ENCODE measurements around the gene ERF.
A peak's percentile ranks its signal among the peaks of the same experiment; 100 is the strongest.

The ERF gene

GRCh38 chr19:42251572-42252358 lies 3.2 kb downstream of the ERF start:
- TF ChIP-seq ZNF274 (IDR thresholded peaks at IDR 0.05; ENCODE audit: low read depth, low read length) (no peak), YY1 (IDR thresholded peaks at IDR 0.05; ENCODE audit: insufficient read depth, insufficient read length) (no peak), SUZ12 (IDR thresholded peaks at IDR 0.05; ENCODE audit: extremely low read depth, insufficient read depth, insufficient read length) (no peak)
- H3K9ac ChIP-seq (ENCODE audit: insufficient read length, low read depth): peak overlapping the region; percentile 50
- peak overlapping the region; percentile 1 for H3K4me3 ChIP-seq (ENCODE audit: insufficient read length, low read depth)

GRCh38 chr19:42250666-42251531 lies 4.0 kb downstream of the ERF start:
- H3K9ac ChIP-seq (ENCODE audit: insufficient read length, low read depth): peak overlapping the region; percentile 32
- no peaks in the 10 kb centered on the region for H3K27me3 ChIP-seq (ENCODE audit: insufficient read depth, insufficient read length)
- TF ChIP-seq SUZ12 (IDR thresholded peaks at IDR 0.05; ENCODE audit: extremely low read depth, insufficient read depth, insufficient read length): no peak
- TF ChIP-seq YY1 (IDR thresholded peaks at IDR 0.05; ENCODE audit: insufficient read depth, insufficient read length): no peak
- TF ChIP-seq ZNF274 (IDR thresholded peaks at IDR 0.05; ENCODE audit: low read depth, low read length): no peak
- peaks cover 27% of the 10 kb centered on the region for H3K4me1 ChIP-seq (ENCODE audit: insufficient read depth, insufficient read length)
- no peak overlapping the region for H3K4me3 ChIP-seq (ENCODE audit: insufficient read length, low read depth)
- H3K36me3 ChIP-seq (ENCODE audit: insufficient read depth, insufficient read length, low read length): peaks cover 43% of the 10 kb centered on the region
- DNase-seq (ENCODE audit: low read depth, low spot score): no peak
- no peaks in the 10 kb centered on the region for H3K9me3 ChIP-seq (ENCODE audit: insufficient read depth, low read length)

More at GRCh38 chr19:42251572-42252358, 3.2 kb downstream of the ERF start:
- H3K36me3 ChIP-seq (ENCODE audit: insufficient read depth, insufficient read length, low read length): peaks cover 37% of the 10 kb centered on the region
- H3K27me3 ChIP-seq (ENCODE audit: insufficient read depth, insufficient read length): peaks cover 6% of the 10 kb centered on the region
- DNase-seq (ENCODE audit: low read depth, low spot score): no peak
- H3K9me3 ChIP-seq (ENCODE audit: insufficient read depth, low read length): no peaks in the 10 kb centered on the region
- peaks cover 27% of the 10 kb centered on the region for H3K4me1 ChIP-seq (ENCODE audit: insufficient read depth, insufficient read length)

- Histone ChIP-seq H3K36me3 (ENCODE audit: insufficient read depth, insufficient read length, low read length) (peaks cover 43% of the 10 kb centered on the region), H3K4me1 (ENCODE audit: insufficient read depth, insufficient read length) (peaks cover 27% of the 10 kb centered on the region), H3K27me3 (ENCODE audit: insufficient read depth, insufficient read length) (no peaks in the 10 kb centered on the region), H3K9me3 (ENCODE audit: insufficient read depth, low read length) (no peaks in the 10 kb centered on the region), H3K4me3 (ENCODE audit: insufficient read length, low read depth) (no peak overlapping the region), H3K9ac (ENCODE audit: insufficient read length, low read depth) (peak overlapping the region; percentile 32)
- TF ChIP-seq ZNF274 (IDR thresholded peaks at IDR 0.05; ENCODE audit: low read depth, low read length) (no peak), SUZ12 (IDR thresholded peaks at IDR 0.05; ENCODE audit: extremely low read depth, insufficient read depth, insufficient read length) (no peak), YY1 (IDR thresholded peaks at IDR 0.05; ENCODE audit: insufficient read depth, insufficient read length) (no peak)
- DNase-seq (ENCODE audit: low read depth, low spot score): no peak
Measured at GRCh38 chr19:42250183-42250665, 4.7 kb downstream of the ERF start.

- TF ChIP-seq ZNF274 (IDR thresholded peaks at IDR 0.05; ENCODE audit: low read depth, low read length) (no peak), YY1 (IDR thresholded peaks at IDR 0.05; ENCODE audit: insufficient read depth, insufficient read length) (no peak), SUZ12 (IDR thresholded peaks at IDR 0.05; ENCODE audit: extremely low read depth, insufficient read depth, insufficient read length) (no peak)
- H3K27me3 ChIP-seq (ENCODE audit: insufficient read depth, insufficient read length): no peaks in the 10 kb centered on the region
- H3K4me3 ChIP-seq (ENCODE audit: insufficient read length, low read depth): no peak overlapping the region
- H3K36me3 ChIP-seq (ENCODE audit: insufficient read depth, insufficient read length, low read length): peaks cover 43% of the 10 kb centered on the region
- no peak overlapping the region for H3K9ac ChIP-seq (ENCODE audit: insufficient read length, low read depth)
- H3K9me3 ChIP-seq (ENCODE audit: insufficient read depth, low read length): no peaks in the 10 kb centered on the region
- DNase-seq (ENCODE audit: low read depth, low spot score): no peak
- peaks cover 27% of the 10 kb centered on the region for H3K4me1 ChIP-seq (ENCODE audit: insufficient read depth, insufficient read length)
Measured at GRCh38 chr19:42249769-42250168, 5.2 kb downstream of the ERF start.

- TF ChIP-seq ZNF274 (IDR thresholded peaks at IDR 0.05; ENCODE audit: low read depth, low read length) (no peak), SUZ12 (IDR thresholded peaks at IDR 0.05; ENCODE audit: extremely low read depth, insufficient read depth, insufficient read length) (no peak), YY1 (IDR thresholded peaks at IDR 0.05; ENCODE audit: insufficient read depth, insufficient read length) (no peak)
- DNase-seq (ENCODE audit: low read depth, low spot score): no peak
- H3K36me3 ChIP-seq (ENCODE audit: insufficient read depth, insufficient read length, low read length): peaks cover 43% of the 10 kb centered on the region
- no peaks in the 10 kb centered on the region for H3K27me3 ChIP-seq (ENCODE audit: insufficient read depth, insufficient read length)
- H3K9me3 ChIP-seq (ENCODE audit: insufficient read depth, low read length): no peaks in the 10 kb centered on the region
- no peak overlapping the region for H3K9ac ChIP-seq (ENCODE audit: insufficient read length, low read depth)
- H3K4me3 ChIP-seq (ENCODE audit: insufficient read length, low read depth): no peak overlapping the region
- H3K4me1 ChIP-seq (ENCODE audit: insufficient read depth, insufficient read length): peaks cover 27% of the 10 kb centered on the region
Measured at GRCh38 chr19:42249149-42249750, 5.7 kb downstream of the ERF start.

GRCh38 chr19:42248270-42249148 lies 6.4 kb downstream of the ERF start:
- no peaks in the 10 kb centered on the region for H3K27me3 ChIP-seq (ENCODE audit: insufficient read depth, insufficient read length)
- H3K9ac ChIP-seq (ENCODE audit: insufficient read length, low read depth): no peak overlapping the region
- H3K36me3 ChIP-seq (ENCODE audit: insufficient read depth, insufficient read length, low read length): peaks cover 43% of the 10 kb centered on the region
- no peaks in the 10 kb centered on the region for H3K9me3 ChIP-seq (ENCODE audit: insufficient read depth, low read length)
- no peak for TF ChIP-seq SUZ12 (IDR thresholded peaks at IDR 0.05; ENCODE audit: extremely low read depth, insufficient read depth, insufficient read length)
- no peak for TF ChIP-seq ZNF274 (IDR thresholded peaks at IDR 0.05; ENCODE audit: low read depth, low read length)
- DNase-seq (ENCODE audit: low read depth, low spot score): no peak
- peaks cover 27% of the 10 kb centered on the region for H3K4me1 ChIP-seq (ENCODE audit: insufficient read depth, insufficient read length)
- H3K4me3 ChIP-seq (ENCODE audit: insufficient read length, low read depth): no peak overlapping the region

Measured in NT2/D1 (cell line).